GM18511 (cell line): ENCODE data around the gene CDH6.
A peak's percentile ranks its signal among the peaks of the same experiment; 100 is the strongest.

ENCODE experiments used
- ATAC-seq: cut with Tn5 transposase; IDR thresholded peaks from one replicate; pipeline ENCODE4 v1.9.1; 2021; ENCODE audit warnings: mild to moderate bottlenecking, moderate library complexity; ENCODE audit not compliant: unreplicated experiment

CDH6 gene

GRCh38 chr5:31196309-31196708 is 2.8 kb downstream of the CDH6 start:
- ATAC-seq, result no peak

- ATAC-seq, result no peak
These were observed 3.7 kb downstream of the CDH6 start for GRCh38 chr5:31197183-31197582.

DNA sequence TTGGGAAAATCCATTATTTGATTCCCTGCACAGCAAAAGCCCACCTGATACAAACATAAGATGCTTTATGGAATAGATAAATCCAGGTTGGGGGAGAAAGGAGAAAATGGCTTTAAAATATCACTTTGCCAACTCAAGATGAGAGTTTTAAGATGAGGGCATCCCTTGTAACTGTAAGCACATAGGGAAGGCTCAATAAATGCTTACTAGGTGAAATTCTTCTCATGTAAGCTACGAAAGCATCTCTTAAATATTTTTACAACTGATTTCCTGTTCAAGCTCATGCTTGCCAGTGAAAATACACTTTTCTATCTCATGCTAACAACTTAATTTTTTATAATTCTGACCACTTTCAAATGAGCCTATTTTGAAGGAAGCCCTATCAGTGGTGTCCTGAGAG is 11.5 kb downstream of the CDH6 start:
- no peak for ATAC-seq

GRCh38 chr5:31208043-31208442 is 14.6 kb downstream of the CDH6 start:
- no peak for ATAC-seq

- ATAC-seq, result no peak
These were observed 15.8 kb downstream of the CDH6 start for GRCh38 chr5:31209334-31209733.

DNA sequence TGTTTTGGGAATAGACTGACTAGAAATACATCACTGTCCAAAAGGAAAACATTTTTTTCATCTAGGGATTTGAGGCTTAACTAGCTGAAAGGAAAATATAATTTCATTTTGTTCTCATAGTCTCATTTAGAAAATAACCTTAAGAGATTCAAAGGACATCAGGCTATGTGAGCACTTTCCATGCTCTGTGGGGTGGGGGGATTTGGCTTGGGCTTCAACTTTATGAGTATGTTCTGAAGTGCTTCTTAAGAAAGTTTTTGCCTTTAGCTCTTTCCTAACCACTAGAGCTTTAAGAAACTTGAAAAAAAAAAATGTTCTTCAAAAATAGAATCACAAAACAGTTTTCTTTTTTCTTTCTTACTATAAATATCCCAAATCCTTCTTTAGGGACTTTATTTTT is 17.6 kb downstream of the CDH6 start:
- ATAC-seq, result no peak

- no peak for ATAC-seq
These were observed 19.8 kb downstream of the CDH6 start for GRCh38 chr5:31213257-31213656.

DNA sequence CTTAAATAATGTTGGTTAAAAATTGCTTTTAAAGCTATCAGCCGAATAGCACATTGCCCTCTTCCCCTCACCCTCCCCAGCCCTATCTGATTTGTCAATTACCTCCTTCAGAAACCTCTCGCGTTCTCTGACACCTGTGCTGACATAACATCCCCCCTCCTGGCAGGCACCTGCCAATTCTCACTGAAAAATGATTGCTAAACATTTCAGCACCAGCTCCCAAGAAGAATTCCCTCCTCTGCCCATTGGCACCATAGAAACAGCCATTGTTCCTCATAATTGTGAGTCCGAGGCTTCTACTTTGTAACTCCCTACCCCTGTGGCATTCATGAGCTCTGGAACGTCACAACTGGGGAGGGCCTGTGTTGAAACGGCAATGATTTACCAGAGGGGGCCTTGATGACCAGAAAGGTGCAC is 20.2 kb downstream of the CDH6 start:
- no peak for ATAC-seq

GRCh38 chr5:31214229-31214628 is 20.7 kb downstream of the CDH6 start:
- ATAC-seq, result no peak

- no peak for ATAC-seq
These were observed 21.8 kb downstream of the CDH6 start for GRCh38 chr5:31215236-31215635.

DNA sequence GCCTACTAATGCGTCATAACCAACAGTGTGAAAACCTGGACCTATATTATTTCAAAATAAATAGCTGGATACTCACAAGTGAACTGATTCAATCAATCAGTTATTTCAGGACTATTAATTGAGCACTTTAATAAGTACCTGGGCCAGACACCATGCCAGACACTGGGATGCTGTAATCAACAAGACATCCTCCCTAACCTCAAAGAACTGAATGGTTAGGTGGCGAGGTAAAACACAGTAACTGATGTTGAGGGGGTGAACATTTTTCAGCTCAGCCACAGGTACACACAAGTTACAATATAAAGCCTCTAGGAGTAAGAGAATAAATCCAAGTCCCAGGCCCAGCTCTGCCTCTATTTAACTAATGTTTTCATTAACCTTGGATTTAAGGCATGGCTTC is 24.0 kb downstream of the CDH6 start:
- ATAC-seq, result no peak

DNA sequence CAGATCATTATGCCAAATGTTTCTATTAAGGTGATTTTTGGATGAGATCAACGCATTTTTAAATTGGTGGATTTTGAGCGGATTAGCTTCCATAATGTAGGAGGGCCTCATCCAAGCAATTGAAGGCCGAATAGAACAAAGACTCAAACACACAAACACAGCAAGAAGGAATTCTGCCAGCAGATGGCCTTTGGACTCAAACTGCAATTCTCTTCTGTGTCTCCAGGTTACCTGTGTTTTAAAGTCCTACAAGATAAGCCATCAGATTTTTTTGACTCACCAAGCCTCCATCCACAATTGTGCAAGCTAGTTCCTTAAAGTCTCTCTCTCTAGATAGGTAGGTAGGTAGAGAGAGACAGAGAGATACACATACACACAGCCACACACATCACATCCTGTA is 25.5 kb downstream of the CDH6 start:
- no peak for ATAC-seq

GRCh38 chr5:31221001-31221400 is 27.5 kb downstream of the CDH6 start:
- ATAC-seq, result no peak

DNA sequence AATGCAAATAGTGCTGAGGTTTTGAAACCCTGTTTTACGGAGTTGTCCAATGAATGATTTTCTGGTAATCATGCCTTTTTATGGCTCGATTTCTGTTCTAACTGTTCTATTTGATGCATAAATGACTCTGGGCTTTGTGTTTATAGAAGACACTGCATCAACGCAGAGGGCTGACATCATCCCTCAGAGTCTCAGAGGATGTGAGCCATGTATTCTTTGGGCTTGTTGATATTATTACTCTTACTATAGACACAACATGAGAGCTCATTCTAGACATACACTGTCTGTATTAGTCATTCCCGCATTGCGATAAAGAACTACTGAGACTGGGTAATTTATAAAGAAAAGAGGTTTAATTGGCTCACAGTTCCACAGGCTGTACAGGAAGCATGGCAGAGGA is 31.6 kb downstream of the CDH6 start:
- no peak for ATAC-seq

DNA sequence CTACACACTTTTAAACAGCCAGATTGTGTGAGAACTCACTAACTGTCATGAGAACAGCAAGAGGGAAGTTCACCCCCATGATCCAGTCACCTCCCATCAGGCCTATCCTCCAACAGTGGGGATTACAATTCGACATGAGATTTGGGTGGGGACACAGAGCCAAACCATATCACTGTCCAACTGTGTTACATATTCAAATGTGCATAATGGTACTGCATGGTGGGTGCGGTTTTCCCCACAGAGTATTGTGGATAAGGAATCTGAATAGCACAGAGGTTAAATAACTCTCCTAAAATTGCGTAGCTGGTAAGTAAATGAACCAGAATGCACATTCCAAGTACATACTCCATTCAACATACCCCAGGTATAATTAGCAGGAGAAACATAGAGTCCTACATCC is 32.1 kb downstream of the CDH6 start:
- ATAC-seq, result no peak

DNA sequence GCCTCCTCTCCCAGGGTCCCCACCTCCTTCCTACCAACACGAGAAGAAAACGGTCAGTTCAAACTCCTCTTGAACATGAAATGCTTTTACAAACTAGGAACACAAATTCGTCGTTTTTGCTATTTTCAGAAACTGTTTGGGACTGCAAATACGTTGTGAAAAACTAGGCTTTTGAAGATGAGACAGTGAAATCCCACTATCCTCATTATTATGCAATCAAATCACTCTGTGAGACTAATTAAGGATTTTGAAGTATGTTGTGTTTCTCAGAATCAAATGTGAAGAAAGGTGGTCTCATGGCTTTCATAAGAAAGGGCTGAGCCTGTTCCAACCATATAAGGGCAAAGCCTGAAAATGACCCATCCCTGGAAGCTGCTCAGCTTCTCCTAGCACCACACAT is 33.2 kb downstream of the CDH6 start:
- ATAC-seq, result no peak

DNA sequence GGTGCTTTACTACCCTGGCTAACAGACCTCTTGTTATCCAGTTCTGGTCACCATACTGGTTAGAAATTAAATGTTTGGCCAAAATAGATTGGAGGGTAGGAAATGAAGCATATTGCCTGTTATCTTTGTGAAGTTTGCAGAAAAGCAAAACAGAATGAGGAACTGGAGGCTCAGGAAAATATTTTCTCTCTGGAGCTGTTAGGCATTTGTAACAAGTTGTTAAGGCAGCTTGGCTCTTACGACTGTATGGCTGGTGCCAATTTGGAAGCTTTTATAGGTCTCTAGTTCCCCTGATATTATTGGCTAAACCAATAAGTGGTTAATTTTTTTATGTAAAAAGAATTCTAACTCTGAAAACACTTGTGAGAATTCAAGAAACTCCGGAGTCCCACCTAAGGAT is 35.8 kb downstream of the CDH6 start:
- no peak for ATAC-seq

DNA sequence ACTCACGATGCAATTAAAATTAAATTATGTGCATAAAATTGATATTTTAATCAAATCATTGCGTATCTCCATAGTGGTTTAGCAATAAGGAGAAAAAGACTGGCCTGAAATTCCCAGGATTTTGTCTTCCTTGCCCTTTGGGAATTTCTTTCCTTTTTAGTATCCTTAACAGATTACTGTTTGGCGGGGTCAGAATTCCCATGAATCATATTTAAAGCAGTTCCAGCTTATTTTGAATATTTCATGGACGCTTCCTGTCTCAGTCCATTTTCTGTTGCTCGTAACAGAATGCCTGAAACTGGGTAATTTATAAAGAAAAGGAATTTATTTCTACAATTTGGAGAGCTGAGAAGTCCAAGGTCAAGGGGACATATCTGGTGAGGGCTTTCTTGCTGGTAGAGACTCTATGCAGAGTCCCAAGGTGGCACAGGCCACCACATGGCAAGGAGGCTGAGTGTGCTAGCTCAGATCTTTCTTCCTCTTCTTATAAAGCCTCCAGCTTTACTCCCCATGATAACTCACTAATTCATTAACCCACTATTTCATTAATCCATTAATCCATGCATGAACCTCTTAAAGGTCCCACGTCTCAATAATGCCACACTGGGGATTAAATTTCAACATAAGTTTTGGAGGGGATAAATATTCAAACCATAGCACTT is 37.8 kb downstream of the CDH6 start:
- ATAC-seq, result no peak

GRCh38 chr5:31232273-31232888 is 38.9 kb downstream of the CDH6 start:
- ATAC-seq, result peak; percentile 75

DNA sequence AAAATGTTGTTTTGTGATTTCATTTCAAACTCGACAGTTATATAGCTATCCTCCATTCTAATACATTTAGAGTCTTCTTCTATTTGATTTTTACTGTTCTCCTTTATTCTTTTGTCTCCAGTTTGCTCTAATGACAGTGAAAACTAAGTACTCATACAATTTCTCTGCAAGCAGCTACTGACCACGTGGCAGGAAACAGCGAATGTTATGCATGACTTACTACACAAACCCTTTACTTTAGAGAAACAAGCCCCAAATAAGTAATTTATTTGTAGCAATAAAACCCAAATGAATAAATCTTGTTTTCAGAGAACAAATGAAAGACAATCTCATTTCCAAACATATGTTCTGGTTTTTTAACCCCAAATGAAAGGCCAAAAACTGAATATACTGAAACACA is 41.9 kb downstream of the CDH6 start:
- no peak for ATAC-seq

DNA sequence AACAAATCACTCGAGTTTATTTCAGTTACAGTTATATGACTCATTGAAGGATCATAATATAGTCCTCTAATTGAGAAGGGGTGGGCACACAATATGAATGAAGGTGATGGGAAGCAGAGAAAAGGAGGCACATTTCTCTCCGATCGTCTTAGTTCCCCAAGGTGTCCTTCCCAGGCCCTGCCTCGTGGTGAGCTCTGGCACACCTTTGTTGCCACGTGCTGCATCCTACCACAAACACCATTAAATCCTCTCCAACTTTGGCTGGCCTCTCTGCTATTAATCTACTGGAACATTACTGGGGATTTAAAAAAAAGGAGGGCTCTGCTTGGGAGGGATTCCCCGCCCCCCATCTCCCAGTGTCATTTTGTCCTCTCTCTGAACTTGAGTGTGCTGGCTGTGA is 42.9 kb downstream of the CDH6 start:
- ATAC-seq, result no peak

DNA sequence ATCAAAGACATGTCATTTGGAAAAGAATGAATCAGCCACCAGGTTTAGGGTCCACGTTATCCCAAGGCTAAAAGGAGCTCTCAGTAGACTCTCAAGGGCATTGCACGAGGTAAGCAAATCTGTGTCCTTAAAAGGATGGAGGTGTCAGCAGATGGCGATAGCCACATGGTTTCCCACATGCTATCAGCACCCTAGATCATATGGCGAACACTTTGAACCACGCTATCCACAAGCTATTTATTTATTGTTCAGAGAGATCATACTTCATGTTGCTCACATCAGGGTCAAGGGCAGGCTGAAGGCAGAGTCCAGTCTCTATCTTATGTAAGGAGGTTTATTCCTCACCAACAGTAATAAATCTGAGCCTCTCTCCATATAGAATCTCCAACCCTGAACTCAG is 43.7 kb downstream of the CDH6 start:
- no peak for ATAC-seq

- no peak for ATAC-seq
These were observed 45.0 kb downstream of the CDH6 start for GRCh38 chr5:31238497-31238896.
